Loucy (cell line): ENCODE results near the gene BBOF1.

Source experiments
- CTCF ChIP-seq: fragments of 200-600 bp; sonication (generic); conservative IDR thresholded peaks from 2 replicates; pipeline ENCODE4 v1.5.1; 2014; ENCODE audit warnings: mild to moderate bottlenecking, antibody characterized with exemption, low read length
- EZH2phosphoT487 ChIP-seq: fragments of 200-600 bp; IDR thresholded peaks from 2 replicates; pipeline ENCODE4 v1.6.1; 2018; ENCODE audit warnings: antibody characterized with exemption, mild to moderate bottlenecking, moderate library complexity, borderline replicate concordance

GRCh38 chr14:74048281-74048680 is 29.1 kb downstream of the BBOF1 start:
- TF ChIP-seq CTCF (peak; percentile 42; the same call in 1 of the 2 replicates), EZH2phosphoT487 (no peak)
